ENCODE results near the gene GGTLC1. TPM values are rescaled to one million over a fixed set of nuclear protein-coding genes. Genes with fewer than 3 reads are reported as not detected.

The GGTLC1 gene
- total and polyA plus RNA-seq, 2 of the 8 experiments (the other 6 are each of a cell fraction or from before 2014, with no cell fraction given), result not detected

DNA sequence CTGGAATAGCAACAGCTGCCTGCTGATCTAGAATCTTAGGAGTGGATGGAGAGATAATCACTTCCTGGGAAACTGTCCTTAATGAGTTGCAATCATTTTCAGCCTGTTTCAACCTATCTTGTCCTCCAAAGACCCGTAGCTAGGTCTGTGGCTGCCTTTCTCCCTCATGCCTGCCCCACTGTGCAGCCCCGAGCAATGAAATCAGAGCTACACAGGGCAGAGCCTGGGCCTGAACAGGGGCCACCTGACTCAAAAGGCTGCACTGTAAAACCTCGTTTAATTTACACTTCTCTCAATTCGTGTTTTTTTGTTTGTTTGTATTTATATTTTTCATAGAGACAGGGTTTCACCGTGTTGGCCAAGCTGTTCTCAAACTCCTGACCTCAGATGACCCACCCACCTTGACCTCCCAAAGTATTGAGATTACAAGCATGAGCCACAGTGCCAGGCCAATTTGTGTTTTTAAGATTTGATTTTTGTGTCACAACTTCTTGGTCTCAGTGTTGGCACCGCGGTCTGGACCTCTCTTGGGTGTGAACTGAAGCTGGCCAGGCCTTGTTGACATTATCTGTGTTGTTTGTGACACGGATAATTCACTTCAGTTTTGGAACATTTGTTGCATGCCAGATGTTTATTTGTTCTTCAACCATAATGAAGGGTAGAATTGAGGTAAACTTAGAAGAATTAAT is 21.5 kb downstream of the GGTLC1 start:
- no peaks in the 10 kb centered on the region for H3K79me1 ChIP-seq (ENCODE audit: low read depth, low read length)
- peaks cover 13 to 24% of the 10 kb centered on the region in 2 experiments; a peak in 3 of 4 replicates for H3K9me3 ChIP-seq (ENCODE audit: insufficient read depth in 2 of 2, low read depth in 1 of 2, low read length in 1 of 2)
- H4K5ac ChIP-seq (ENCODE audit: insufficient read length, low read depth, low read length), result no peak overlapping the region
- DNase-seq (ENCODE audit: low read depth in 1 of 2, low spot score in 2 of 2), result no peak
- H2BK20ac ChIP-seq (ENCODE audit: low read length), result no peak overlapping the region
- no peak overlapping the region for H3K14ac ChIP-seq (ENCODE audit: insufficient read length)
- H3K23me2 ChIP-seq (ENCODE audit: low read depth, low read length), result no peaks in the 10 kb centered on the region
- H3K36me3 ChIP-seq (ENCODE audit: control insufficient read depth in 2 of 4, insufficient read depth in 4 of 4, low read length in 3 of 4), result no peaks in the 10 kb centered on the region
- no peak overlapping the region for H3K27ac ChIP-seq (ENCODE audit: low read depth, low read length)
- no peak overlapping the region for H2BK15ac ChIP-seq (ENCODE audit: low read length)
- peaks cover 0 to 2% (median 1%) of the 10 kb centered on the region in 4 experiments; a peak in 2 of 7 replicates for H3K4me1 ChIP-seq (replicated peaks in 1 of 4; ENCODE audit: control insufficient read depth in 3 of 4, insufficient read depth in 4 of 4, low read length in 3 of 4)
- H3K56ac ChIP-seq (replicated peaks; ENCODE audit: insufficient read length, low read depth, low read length), result no peak overlapping the region
- H4K91ac ChIP-seq (replicated peaks; ENCODE audit: insufficient read length, low read length), result no peak overlapping the region
- no peak overlapping the region for H3K4me2 ChIP-seq (ENCODE audit: insufficient read depth in 1 of 2, low read depth in 2 of 2, low read length in 2 of 2)
- H2BK12ac ChIP-seq (ENCODE audit: low read depth, low read length), result no peak overlapping the region
- H2AFZ ChIP-seq (ENCODE audit: low read length), result no peak overlapping the region
- no peak overlapping the region for H3K4me3 ChIP-seq (ENCODE audit: extremely low read depth in 1 of 4, insufficient read depth in 2 of 4, low read depth in 3 of 4, low read length in 4 of 4)
- no peak overlapping the region for H2BK5ac ChIP-seq (ENCODE audit: low read depth, low read length)
- 88% methylated on average over 8 of the region's 8 CpGs; no CpG with 5 or more reads in 1 of the 2 experiments for WGBS, 2 experiments (ENCODE audit: extremely low coverage in 1 of 2, insufficient coverage in 1 of 2, insufficient read length in 1 of 2, insufficient replicate concordance in 2 of 2, low coverage in 1 of 2, low lambda C conversion rate in 2 of 2, missing lambda C conversion rate in 1 of 2)
- POLR2A ChIA-PET (ENCODE audit: partially characterized antibody), result no interaction called here
- H4K20me1 ChIP-seq (replicated peaks in 1 of 2; ENCODE audit: control insufficient read depth in 1 of 2, insufficient read depth in 2 of 2, low read length in 2 of 2), result no peaks in the 10 kb centered on the region
- H4K8ac ChIP-seq (ENCODE audit: extremely low read depth, insufficient read depth, low read length), result no peak overlapping the region
- no peaks in the 10 kb centered on the region for H3K79me2 ChIP-seq (ENCODE audit: control insufficient read depth in 1 of 2, insufficient read depth in 2 of 2, low read length in 2 of 2)
- no peak overlapping the region for H2BK120ac ChIP-seq (replicated peaks; ENCODE audit: low read depth, low read length)
- H3K4ac ChIP-seq (replicated peaks; ENCODE audit: insufficient read length, low read depth, low read length), result no peak overlapping the region
- H3K9ac ChIP-seq (replicated peaks in 1 of 4; ENCODE audit: extremely low read depth in 1 of 4, low read depth in 3 of 4, low read length in 3 of 4), result no peak overlapping the region
- CTCF ChIA-PET (ENCODE audit: partially characterized antibody), result interaction anchor here (0.8 kb wide), 1 partner anchor 8 kb away, joined by 3 read pairs; no protein-coding TSS in a partner anchor
- H2AK5ac ChIP-seq (ENCODE audit: low read depth, low read length), result no peak overlapping the region
- no peak for FAIRE-seq
- H3K18ac ChIP-seq (ENCODE audit: extremely low read depth, low read length), result no peak overlapping the region
- H3K27me3 ChIP-seq (replicated peaks in 1 of 4; ENCODE audit: control insufficient read depth in 3 of 4, extremely low read depth in 1 of 4, insufficient read depth in 3 of 4, low read length in 3 of 4), result no peaks in the 10 kb centered on the region
- H3K23ac ChIP-seq (ENCODE audit: insufficient read length), result no peak overlapping the region
- TF ChIP-seq RBBP5 (IDR thresholded peaks at IDR 0.05; ENCODE audit: borderline replicate concordance, low read depth, low read length) (no peak), CHD1 (IDR thresholded peaks at IDR 0.05; ENCODE audit: low read depth, low read length) (no peak), CREB1 (IDR thresholded peaks at IDR 0.05) (no peak), BACH1 (IDR thresholded peaks at IDR 0.05; ENCODE audit: low read length) (no peak), CBX8 (IDR thresholded peaks at IDR 0.05; ENCODE audit: borderline replicate concordance, low read depth, low read length) (no peak), TCF12 (IDR thresholded peaks at IDR 0.05; ENCODE audit: low read depth, low read length) (no peak), CHD2 (IDR thresholded peaks at IDR 0.05; ENCODE audit: low read length) (no peak), SIRT6 (IDR thresholded peaks at IDR 0.05; ENCODE audit: low read length) (no peak), NRF1 (IDR thresholded peaks at IDR 0.05; ENCODE audit: low read depth, low read length) (no peak), SAP30 (IDR thresholded peaks at IDR 0.05; ENCODE audit: insufficient read depth, insufficient replicate concordance, low read length) (no peak), POLR2A (IDR thresholded peaks at IDR 0.05; ENCODE audit: control extremely low read depth in 1 of 2, low read depth in 2 of 2, low read length in 2 of 2) (no peak), JUND (IDR thresholded peaks at IDR 0.05; ENCODE audit: low read length) (no peak)

Data from H1 (cell line).